Measurements from ENCODE around the gene RUNX3.

GRCh38 chr1:24859063-24860010, 70.7 kb downstream of the RUNX3 start:
- TF ChIP-seq, protein P1, sequence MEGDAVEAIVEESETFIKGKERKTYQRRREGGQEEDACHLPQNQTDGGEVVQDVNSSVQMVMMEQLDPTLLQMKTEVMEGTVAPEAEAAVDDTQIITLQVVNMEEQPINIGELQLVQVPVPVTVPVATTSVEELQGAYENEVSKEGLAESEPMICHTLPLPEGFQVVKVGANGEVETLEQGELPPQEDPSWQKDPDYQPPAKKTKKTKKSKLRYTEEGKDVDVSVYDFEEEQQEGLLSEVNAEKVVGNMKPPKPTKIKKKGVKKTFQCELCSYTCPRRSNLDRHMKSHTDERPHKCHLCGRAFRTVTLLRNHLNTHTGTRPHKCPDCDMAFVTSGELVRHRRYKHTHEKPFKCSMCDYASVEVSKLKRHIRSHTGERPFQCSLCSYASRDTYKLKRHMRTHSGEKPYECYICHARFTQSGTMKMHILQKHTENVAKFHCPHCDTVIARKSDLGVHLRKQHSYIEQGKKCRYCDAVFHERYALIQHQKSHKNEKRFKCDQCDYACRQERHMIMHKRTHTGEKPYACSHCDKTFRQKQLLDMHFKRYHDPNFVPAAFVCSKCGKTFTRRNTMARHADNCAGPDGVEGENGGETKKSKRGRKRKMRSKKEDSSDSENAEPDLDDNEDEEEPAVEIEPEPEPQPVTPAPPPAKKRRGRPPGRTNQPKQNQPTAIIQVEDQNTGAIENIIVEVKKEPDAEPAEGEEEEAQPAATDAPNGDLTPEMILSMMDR (conservative IDR thresholded peaks at IDR 0.05; ENCODE audit: low read depth, low read length), result no peak
- TF ChIP-seq EZH2phosphoT487 (IDR thresholded peaks at IDR 0.05; ENCODE audit: borderline replicate concordance, low read length), result no peak
- TF ChIP-seq EZH2 (IDR thresholded peaks at IDR 0.05; ENCODE audit: low read length, unreplicated experiment), result no peak
